Ascending aorta (tissue), 2 donors: ENCODE data around the gene DCBLD2. TPM values are rescaled to one million over a fixed set of nuclear protein-coding genes. Genes with fewer than 3 reads are reported as not detected.

Source experiments
- DNase-seq, 2 donors: peaks; one replicate each; pipeline ENCODE4 v3.0.0-alpha.2; 2019; ENCODE audit warnings: low spot score in 2 of 2
- H3K27ac ChIP-seq, 2 donors: fragments of 200-600 bp; sonication (generic); one replicate each; pipeline ENCODE4 v1.5.1; 2016 to 2017; ENCODE audit warnings: mild to moderate bottlenecking in 1 of 2
- H3K27me3 ChIP-seq: fragments of 200-600 bp; sonication (generic); one replicate; pipeline ENCODE4 v1.5.1; 2017
- H3K36me3 ChIP-seq, 2 donors: fragments of 200-600 bp; sonication (generic); one replicate each; pipeline ENCODE4 v1.5.1; 2016
- H3K4me1 ChIP-seq, 2 donors: fragments of 200-600 bp; sonication (generic); one replicate each; pipeline ENCODE4 v1.5.1; 2016 to 2017; ENCODE audit warnings: mild to moderate bottlenecking in 1 of 2
- H3K4me3 ChIP-seq, 2 donors: fragments of 200-600 bp; sonication (generic); one replicate each; pipeline ENCODE4 v1.5.1; 2016 to 2017; ENCODE audit warnings: mild to moderate bottlenecking in 1 of 2
- H3K9me3 ChIP-seq, 2 donors: fragments of 200-600 bp; sonication (generic); one replicate each; pipeline ENCODE4 v1.5.1; 2016
- intact Hi-C: fragments of 100-400 bp; cut with DNase I; formaldehyde crosslinking; loops from one replicate; pipeline ENCODE4 v1.15.1; 2023
- total RNA-seq: library from RNA; depleted of rRNA; stranded (reverse); fragments of >200 nt; gene quantifications from one replicate; pipeline ENCODE4 v1.1.0, GENCODE V29; 2016
- TF ChIP-seq, protein P1 (sequence below), 3 experiments: fragments of 200-600 bp in 2 of 3; fragments of 450-650 bp in 1 of 3; sonication (generic) in 2 of 3; IDR thresholded peaks; one replicate each; pipeline ENCODE4 v1.5.1; 2016 to 2019; ENCODE audit warnings: antibody characterized with exemption in 3 of 3, mild to moderate bottlenecking in 1 of 3, moderate library complexity in 1 of 3

Gene DCBLD2
- total RNA-seq, 1 donor from 2014 or later: 16.3 TPM

DNA sequence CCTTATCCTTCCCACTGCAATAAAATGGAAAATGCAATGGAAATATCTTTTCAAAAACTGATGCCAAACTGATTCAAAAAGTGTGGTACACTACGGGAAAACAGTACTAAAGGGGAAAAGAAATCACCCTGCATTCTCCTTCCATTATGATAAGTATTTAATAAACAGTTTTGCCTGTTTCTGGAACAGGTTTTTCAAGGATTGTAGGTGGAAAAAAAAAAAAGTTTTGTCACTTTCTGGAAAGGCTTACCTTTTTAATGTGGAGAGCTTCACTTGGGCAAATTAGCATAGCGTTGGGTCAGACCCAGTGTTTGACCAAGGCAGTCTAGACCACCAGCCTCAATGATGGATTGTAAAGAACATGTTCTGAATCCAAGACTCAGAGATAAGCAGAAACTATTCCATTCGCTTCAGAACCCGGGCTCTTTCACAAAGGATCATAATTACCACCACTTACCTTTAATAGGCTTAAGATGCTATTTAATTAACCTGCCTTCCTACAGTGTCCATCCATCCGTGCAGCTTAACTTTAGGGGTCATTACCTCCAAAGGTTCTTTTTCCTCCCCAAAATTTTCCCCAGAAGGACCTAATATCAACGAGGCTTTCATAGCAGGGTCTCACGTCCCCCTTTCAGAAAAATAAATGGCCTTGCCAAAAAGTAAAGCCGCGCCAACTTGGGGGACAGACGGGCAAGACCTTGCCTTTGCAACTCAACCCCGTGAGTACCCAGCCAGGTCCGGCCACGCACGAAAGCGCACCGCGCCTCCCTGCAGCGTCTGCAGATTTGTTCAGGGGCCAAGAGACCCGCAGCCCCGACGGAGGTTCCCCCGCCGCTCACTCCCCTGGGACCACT lies 1.0 kb downstream of the DCBLD2 start:
- Histone ChIP-seq H3K4me1 (no peaks in the 10 kb centered on the region), H3K27ac (peak overlapping the region in 1 of 2 donors; percentile 95), H3K27me3 (no peaks in the 10 kb centered on the region), H3K36me3 (no peaks in the 10 kb centered on the region), H3K9me3 (no peaks in the 10 kb centered on the region), H3K4me3 (peak overlapping the region; percentile 90 to 94)
- intact Hi-C loops: loop anchor here (2.0 to 10.0 kb wide), 5 partner anchors 48 to 917 kb away; partner anchors contain the start of genes CLDND1, CMSS1 and CPOX
- DNase-seq: no peak
- TF ChIP-seq, protein P1, sequence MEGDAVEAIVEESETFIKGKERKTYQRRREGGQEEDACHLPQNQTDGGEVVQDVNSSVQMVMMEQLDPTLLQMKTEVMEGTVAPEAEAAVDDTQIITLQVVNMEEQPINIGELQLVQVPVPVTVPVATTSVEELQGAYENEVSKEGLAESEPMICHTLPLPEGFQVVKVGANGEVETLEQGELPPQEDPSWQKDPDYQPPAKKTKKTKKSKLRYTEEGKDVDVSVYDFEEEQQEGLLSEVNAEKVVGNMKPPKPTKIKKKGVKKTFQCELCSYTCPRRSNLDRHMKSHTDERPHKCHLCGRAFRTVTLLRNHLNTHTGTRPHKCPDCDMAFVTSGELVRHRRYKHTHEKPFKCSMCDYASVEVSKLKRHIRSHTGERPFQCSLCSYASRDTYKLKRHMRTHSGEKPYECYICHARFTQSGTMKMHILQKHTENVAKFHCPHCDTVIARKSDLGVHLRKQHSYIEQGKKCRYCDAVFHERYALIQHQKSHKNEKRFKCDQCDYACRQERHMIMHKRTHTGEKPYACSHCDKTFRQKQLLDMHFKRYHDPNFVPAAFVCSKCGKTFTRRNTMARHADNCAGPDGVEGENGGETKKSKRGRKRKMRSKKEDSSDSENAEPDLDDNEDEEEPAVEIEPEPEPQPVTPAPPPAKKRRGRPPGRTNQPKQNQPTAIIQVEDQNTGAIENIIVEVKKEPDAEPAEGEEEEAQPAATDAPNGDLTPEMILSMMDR (IDR thresholded peaks at IDR 0.05): no peak

- no peak for DNase-seq
- intact Hi-C loops: no loop called here
- H3K4me1 ChIP-seq: no peaks in the 10 kb centered on the region
- no peaks in the 10 kb centered on the region for H3K36me3 ChIP-seq
- TF ChIP-seq, protein P1 (IDR thresholded peaks at IDR 0.05): no peak
- H3K9me3 ChIP-seq: no peaks in the 10 kb centered on the region
- H3K27ac ChIP-seq: no peak overlapping the region
- no peak overlapping the region for H3K4me3 ChIP-seq
- no peaks in the 10 kb centered on the region for H3K27me3 ChIP-seq
Measured at GRCh38 chr3:98897701-98898100, 3.8 kb downstream of the DCBLD2 start.

DNA sequence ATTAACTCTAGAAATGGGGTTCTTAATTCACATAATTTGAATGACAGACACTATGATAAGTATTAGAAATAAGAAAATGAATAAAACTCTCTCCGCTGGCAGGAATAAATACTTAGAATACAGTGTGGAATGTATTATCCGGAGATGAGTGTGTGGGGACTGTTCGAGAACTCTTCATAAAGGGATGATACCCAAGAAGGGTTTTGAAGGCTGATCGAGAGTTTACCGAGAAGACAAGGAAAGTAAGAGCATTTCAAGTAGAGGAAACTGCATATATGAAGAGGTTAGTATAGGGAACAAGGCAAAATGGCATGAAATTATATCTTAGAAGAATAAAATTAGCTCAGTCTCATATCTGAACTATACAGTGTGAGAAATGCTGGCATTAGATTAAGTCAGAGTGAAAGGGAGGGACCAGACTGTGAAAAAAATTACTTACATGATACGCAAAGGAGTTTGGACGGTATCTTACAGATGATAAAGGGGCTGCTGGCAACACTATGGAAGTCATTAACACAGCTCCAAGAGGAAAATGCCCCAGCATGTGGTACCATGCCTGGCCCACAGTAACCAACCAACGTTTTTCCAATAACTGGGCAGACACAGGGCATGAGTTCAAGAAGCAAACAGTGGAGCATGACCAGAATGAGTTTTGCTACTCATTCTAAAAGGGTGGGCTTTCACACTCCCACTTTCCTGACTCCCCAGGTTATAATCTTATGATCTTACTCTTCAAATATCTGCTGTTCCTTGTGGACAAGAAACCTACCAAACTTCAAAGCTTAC lies 6.5 kb downstream of the DCBLD2 start:
- peaks cover 0 to 6% of the 10 kb centered on the region in 2 donors for H3K4me1 ChIP-seq
- H3K9me3 ChIP-seq: no peaks in the 10 kb centered on the region
- H3K27ac ChIP-seq: no peak overlapping the region
- no peak for DNase-seq
- H3K36me3 ChIP-seq: no peaks in the 10 kb centered on the region
- intact Hi-C loops: no loop called here
- TF ChIP-seq, protein P1 (IDR thresholded peaks at IDR 0.05): no peak
- H3K27me3 ChIP-seq: no peaks in the 10 kb centered on the region
- no peak overlapping the region for H3K4me3 ChIP-seq

GRCh38 chr3:98893740-98894139 lies 7.8 kb downstream of the DCBLD2 start:
- H3K36me3 ChIP-seq: no peaks in the 10 kb centered on the region
- DNase-seq: no peak
- H3K27ac ChIP-seq: no peak overlapping the region
- H3K4me1 ChIP-seq: peaks cover 0 to 6% of the 10 kb centered on the region in 2 donors
- intact Hi-C loops: no loop called here
- no peaks in the 10 kb centered on the region for H3K9me3 ChIP-seq
- no peaks in the 10 kb centered on the region for H3K27me3 ChIP-seq
- no peak overlapping the region for H3K4me3 ChIP-seq
- TF ChIP-seq, protein P1 (IDR thresholded peaks at IDR 0.05): no peak

DNA sequence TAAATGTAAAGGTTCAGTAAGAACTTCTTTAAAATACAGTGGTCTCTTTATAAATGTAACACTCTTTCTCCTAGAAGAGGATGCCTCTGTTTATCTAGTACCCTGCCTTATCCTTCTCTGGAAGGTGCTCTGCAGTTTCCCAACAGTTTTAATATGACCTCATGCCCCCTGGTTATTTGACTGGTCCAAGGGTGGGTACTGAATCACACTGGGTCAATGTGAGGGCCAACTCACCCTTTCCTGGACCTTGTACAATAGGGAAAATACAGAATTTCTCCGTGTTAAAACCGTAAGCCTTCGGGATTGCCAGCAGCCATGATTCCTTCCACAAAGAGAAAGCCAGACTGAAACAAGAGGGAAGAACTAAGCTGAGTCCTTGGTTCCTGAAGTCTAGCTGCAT lies 9.2 kb downstream of the DCBLD2 start:
- intact Hi-C loops: no loop called here
- no peak overlapping the region for H3K27ac ChIP-seq
- no peaks in the 10 kb centered on the region for H3K36me3 ChIP-seq
- H3K9me3 ChIP-seq: no peaks in the 10 kb centered on the region
- TF ChIP-seq, protein P1 (IDR thresholded peaks at IDR 0.05): no peak
- no peak for DNase-seq
- peaks cover 0 to 6% of the 10 kb centered on the region in 2 donors for H3K4me1 ChIP-seq
- no peaks in the 10 kb centered on the region for H3K27me3 ChIP-seq
- no peak overlapping the region for H3K4me3 ChIP-seq
